ENCODE measurements around the gene ZNF618. TPM values are rescaled to one million over a fixed set of nuclear protein-coding genes. Genes with fewer than 3 reads are reported as not detected.

The ZNF618 gene
- total RNA-seq, 2 donors from 2014 or later, result 11.9 to 17.1 TPM

DNA sequence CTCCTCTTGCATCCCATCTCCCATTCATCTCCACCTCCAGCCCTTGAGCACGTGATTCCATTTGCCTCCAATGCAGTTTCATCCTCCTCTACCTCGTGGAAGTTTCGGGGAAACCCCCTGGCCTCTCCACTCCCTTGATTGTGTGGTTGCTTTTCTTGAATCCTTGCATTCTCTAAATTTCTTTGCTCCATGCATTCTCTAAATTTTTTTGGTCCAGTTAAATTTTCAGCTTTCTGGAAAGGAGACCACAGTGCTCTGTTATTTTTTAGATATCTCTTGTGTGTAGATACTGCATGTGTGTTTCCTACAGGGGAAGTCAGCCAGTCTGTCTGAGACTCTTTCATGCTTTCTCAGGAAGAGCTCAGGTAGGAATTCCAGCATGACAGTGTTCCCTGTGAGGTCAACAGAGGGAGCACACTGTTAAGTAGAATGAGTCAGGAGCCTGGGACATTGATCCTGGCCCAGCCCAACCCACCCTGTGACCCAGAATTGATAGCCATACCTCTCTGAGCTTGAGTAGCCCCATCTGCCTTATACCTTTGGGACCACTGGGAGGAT is 149.2 kb downstream of the ZNF618 start:
- no peak overlapping the region for H3K27ac ChIP-seq
- H3K9me3 ChIP-seq, result peaks cover 0 to 3% (median 0%) of the 10 kb centered on the region in 3 donors
- H3K36me3 ChIP-seq (replicated peaks in 1 of 2; ENCODE audit: insufficient read depth in 1 of 2, low read depth in 2 of 2), result peaks cover 0 to 4% of the 10 kb centered on the region in 2 donors
- no peaks in the 10 kb centered on the region for H3K27me3 ChIP-seq
- H3K4me3 ChIP-seq, result no peak overlapping the region
- no peak for TF ChIP-seq CTCF (IDR thresholded peaks at IDR 0.05)
- TF ChIP-seq POLR2A (IDR thresholded peaks at IDR 0.05), result no peak
- intact Hi-C loops (cut with DNase I), result no loop called here
- no peaks in the 10 kb centered on the region for H3K4me1 ChIP-seq
- 92% methylated on average over 3 of the region's 3 CpGs for WGBS, 2 donors
- ATAC-seq, result no peak
- DNase-seq, result no peak

- H3K4me3 ChIP-seq, result no peak overlapping the region
- ATAC-seq, result no peak
- WGBS, 2 donors, result 89 to 93% methylated on average over 5 of the region's 5 CpGs
- peak in 1 of 4 donors; percentile 3 for DNase-seq
- peaks cover 0 to 3% (median 0%) of the 10 kb centered on the region in 3 donors for H3K9me3 ChIP-seq
- H3K4me1 ChIP-seq, result no peaks in the 10 kb centered on the region
- no peak overlapping the region for H3K27ac ChIP-seq
- intact Hi-C loops (cut with DNase I), result no loop called here
- H3K36me3 ChIP-seq (replicated peaks in 1 of 2; ENCODE audit: insufficient read depth in 1 of 2, low read depth in 2 of 2), result peaks cover 0 to 4% of the 10 kb centered on the region in 2 donors
- TF ChIP-seq POLR2A (IDR thresholded peaks at IDR 0.05), result no peak
- TF ChIP-seq CTCF (IDR thresholded peaks at IDR 0.05), result no peak
- H3K27me3 ChIP-seq, result no peaks in the 10 kb centered on the region
Measured at GRCh38 chr9:114025760-114026159, 149.7 kb downstream of the ZNF618 start.

GRCh38 chr9:114026335-114026734 is 150.2 kb downstream of the ZNF618 start:
- peak in 1 of 4 donors; percentile 2 for DNase-seq
- H3K4me3 ChIP-seq, result no peak overlapping the region
- no peak for ATAC-seq
- peaks cover 0 to 3% (median 0%) of the 10 kb centered on the region in 3 donors for H3K9me3 ChIP-seq
- H3K4me1 ChIP-seq, result no peaks in the 10 kb centered on the region
- intact Hi-C loops (cut with DNase I), result no loop called here
- TF ChIP-seq CTCF (IDR thresholded peaks at IDR 0.05) (no peak), POLR2A (IDR thresholded peaks at IDR 0.05) (no peak)
- WGBS, 2 donors, result 85 to 96% methylated on average over 2 to 4 of the region's 4 CpGs
- H3K36me3 ChIP-seq (replicated peaks in 1 of 2; ENCODE audit: insufficient read depth in 1 of 2, low read depth in 2 of 2), result peaks cover 0 to 4% of the 10 kb centered on the region in 2 donors
- no peaks in the 10 kb centered on the region for H3K27me3 ChIP-seq
- H3K27ac ChIP-seq, result no peak overlapping the region

GRCh38 chr9:114027159-114027862 is 151.2 kb downstream of the ZNF618 start:
- intact Hi-C loops (cut with DNase I), result no loop called here
- Histone ChIP-seq H3K36me3 (replicated peaks in 1 of 2; ENCODE audit: insufficient read depth in 1 of 2, low read depth in 2 of 2) (peaks cover 0 to 4% of the 10 kb centered on the region in 2 donors), H3K4me3 (no peak overlapping the region), H3K27ac (no peak overlapping the region), H3K9me3 (peaks cover 0 to 3% (median 0%) of the 10 kb centered on the region in 3 donors), H3K4me1 (no peaks in the 10 kb centered on the region), H3K27me3 (no peaks in the 10 kb centered on the region)
- no peak for ATAC-seq
- 96% methylated on average over 11 to 13 of the region's 13 CpGs for WGBS, 2 donors
- peak in 1 of 4 donors; percentile 6 for DNase-seq
- no peak for TF ChIP-seq POLR2A (IDR thresholded peaks at IDR 0.05)
- TF ChIP-seq CTCF (IDR thresholded peaks at IDR 0.05), result no peak
